ENCODE results near the gene MAP3K2.

MAP3K2 gene

DNA sequence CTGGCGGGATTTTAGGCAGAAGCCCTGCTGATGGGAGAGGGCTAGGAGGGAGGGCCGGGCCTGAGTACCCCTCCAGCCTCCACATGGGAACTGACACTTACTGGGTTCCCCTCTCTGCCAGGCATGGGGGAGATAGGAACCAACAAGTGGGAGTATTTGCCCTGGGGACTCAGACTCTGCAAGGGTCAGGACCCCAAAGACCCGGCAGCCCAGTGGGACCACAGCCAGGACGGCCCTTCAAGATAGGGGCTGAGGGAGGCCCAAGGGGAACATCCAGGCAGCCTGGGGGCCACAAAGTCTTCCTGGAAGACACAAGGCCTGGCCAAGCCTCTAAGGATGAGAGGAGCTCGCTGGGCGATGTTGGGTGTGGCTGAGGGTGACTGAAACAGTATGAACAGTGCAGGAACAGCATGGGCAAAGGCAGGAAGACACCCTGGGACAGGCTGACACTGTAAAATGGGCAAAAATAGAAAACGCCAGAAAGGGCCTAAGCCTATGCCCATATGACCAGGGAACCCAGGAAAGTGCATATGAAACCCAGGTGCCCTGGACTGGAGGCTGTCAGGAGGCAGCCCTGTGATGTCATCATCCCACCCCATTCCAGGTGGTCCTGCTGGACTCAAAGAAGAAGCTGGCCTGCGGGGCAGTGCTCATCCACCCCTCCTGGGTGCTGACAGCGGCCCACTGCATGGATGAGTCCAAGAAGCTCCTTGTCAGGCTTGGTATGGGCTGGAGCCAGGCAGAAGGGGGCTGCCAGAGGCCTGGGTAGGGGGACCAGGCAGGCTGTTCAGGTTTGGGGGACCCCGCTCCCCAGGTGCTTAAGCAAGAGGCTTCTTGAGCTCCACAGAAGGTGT lies 39.0 kb upstream of the MAP3K2 start:
- peaks cover 8% of the 10 kb centered on the region for H3K27me3 ChIP-seq (ENCODE audit: low read depth, low read length)
- H3K27ac ChIP-seq (ENCODE audit: low read length), result no peak overlapping the region
- no peaks in the 10 kb centered on the region for H3K36me3 ChIP-seq (ENCODE audit: control insufficient read depth in 1 of 2, insufficient read depth in 2 of 2, low read length in 2 of 2)
- no peak overlapping the region for H3K4me3 ChIP-seq (ENCODE audit: low read depth in 1 of 2, low read length in 2 of 2)
- peaks cover 0 to 13% of the 10 kb centered on the region in 2 donors for H3K4me1 ChIP-seq (ENCODE audit: control insufficient read depth in 1 of 2, insufficient read depth in 2 of 2, low read length in 2 of 2)
- no peaks in the 10 kb centered on the region for H3K9me3 ChIP-seq (ENCODE audit: control insufficient read depth in 1 of 2, low read length in 2 of 2)

DNA sequence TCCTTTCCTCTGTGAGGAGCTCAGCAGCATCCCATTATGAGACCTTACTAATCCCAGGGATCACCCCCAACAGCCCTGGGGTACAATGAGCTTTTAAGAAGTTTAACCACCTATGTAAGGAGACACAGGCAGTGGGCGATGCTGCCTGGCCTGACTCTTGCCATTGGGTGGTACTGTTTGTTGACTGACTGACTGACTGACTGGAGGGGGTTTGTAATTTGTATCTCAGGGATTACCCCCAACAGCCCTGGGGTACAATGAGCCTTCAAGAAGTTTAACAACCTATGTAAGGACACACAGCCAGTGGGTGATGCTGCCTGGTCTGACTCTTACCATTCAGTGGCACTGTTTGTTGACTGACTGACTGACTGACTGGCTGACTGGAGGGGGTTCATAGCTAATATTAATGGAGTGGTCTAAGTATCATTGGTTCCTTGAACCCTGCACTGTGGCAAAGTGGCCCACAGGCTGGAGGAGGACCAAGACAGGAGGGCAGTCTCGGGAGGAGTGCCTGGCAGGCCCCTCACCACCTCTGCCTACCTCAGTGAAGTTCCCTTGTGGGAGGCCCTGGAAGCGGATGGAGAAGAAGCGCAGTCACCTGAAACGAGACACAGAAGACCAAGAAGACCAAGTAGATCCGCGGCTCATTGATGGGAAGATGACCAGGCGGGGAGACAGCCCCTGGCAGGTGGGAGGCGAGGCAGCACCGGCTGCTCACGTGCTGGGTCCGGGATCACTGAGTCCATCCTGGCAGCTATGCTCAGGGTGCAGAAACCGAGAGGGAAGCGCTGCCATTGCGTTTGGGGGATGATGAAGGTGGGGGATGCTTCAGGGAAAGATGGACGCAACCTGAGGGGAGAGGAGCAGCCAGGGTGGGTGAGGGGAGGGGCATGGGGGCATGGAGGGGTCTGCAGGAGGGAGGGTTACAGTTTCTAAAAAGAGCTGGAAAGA lies 38.0 kb upstream of the MAP3K2 start:
- Histone ChIP-seq H3K4me1 (ENCODE audit: control insufficient read depth in 1 of 2, insufficient read depth in 2 of 2, low read length in 2 of 2) (peaks cover 0 to 13% of the 10 kb centered on the region in 2 donors), H3K4me3 (ENCODE audit: low read depth in 1 of 2, low read length in 2 of 2) (no peak overlapping the region), H3K27me3 (ENCODE audit: low read depth, low read length) (peaks cover 8% of the 10 kb centered on the region), H3K36me3 (ENCODE audit: control insufficient read depth in 1 of 2, insufficient read depth in 2 of 2, low read length in 2 of 2) (no peaks in the 10 kb centered on the region), H3K9me3 (ENCODE audit: control insufficient read depth in 1 of 2, low read length in 2 of 2) (no peaks in the 10 kb centered on the region), H3K27ac (ENCODE audit: low read length) (no peak overlapping the region)

DNA sequence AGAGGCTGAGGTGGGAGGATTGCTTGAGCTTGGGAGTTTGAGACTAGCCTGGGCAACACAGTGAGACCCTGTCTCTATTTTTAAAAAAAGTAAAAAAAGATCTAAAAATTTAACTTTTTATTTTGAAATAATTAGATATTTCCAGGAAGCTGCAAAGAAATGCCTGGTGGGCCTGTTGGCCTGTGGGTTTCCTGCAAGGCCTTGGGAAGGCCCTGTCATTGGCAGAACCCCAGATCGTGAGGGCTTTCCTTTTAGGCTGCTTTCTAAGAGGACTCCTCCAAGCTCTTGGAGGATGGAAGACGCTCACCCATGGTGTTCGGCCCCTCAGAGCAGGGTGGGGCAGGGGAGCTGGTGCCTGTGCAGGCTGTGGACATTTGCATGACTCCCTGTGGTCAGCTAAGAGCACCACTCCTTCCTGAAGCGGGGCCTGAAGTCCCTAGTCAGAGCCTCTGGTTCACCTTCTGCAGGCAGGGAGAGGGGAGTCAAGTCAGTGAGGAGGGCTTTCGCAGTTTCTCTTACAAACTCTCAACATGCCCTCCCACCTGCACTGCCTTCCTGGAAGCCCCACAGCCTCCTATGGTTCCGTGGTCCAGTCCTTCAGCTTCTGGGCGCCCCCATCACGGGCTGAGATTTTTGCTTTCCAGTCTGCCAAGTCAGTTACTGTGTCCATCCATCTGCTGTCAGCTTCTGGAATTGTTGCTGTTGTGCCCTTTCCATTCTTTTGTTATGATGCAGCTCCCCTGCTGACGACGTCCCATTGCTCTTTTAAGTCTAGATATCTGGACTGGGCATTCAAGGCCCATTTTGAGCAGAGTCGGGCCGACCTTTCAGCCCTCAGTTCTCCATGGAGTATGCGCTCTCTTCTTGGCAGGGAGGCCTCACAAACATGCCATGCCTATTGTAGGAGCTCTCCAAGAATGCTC lies 37.1 kb upstream of the MAP3K2 start:
- Histone ChIP-seq H3K4me3 (ENCODE audit: low read depth in 1 of 2, low read length in 2 of 2) (no peak overlapping the region), H3K27me3 (ENCODE audit: low read depth, low read length) (peaks cover 8% of the 10 kb centered on the region), H3K4me1 (ENCODE audit: control insufficient read depth in 1 of 2, insufficient read depth in 2 of 2, low read length in 2 of 2) (peaks cover 0 to 13% of the 10 kb centered on the region in 2 donors)

DNA sequence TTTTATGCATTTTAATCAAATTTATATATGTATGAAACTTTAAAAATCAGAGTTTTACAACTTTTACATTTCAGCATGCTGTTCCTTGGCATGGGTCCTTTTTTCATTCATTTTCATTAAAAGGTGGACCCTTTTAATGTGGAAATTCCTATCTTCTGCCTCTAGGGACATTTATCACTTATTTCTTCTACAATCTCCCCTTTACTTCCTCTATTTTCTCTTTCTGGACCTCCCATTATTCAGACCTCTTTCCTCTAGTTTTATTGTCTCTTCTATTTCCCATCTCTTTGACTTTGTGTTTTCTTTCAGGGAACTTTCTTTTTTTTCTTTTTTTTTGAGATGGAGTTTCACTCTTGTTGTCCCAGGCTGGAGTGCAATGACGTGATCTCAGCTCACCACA lies 36.1 kb upstream of the MAP3K2 start:
- Histone ChIP-seq H3K36me3 (ENCODE audit: control insufficient read depth in 1 of 2, insufficient read depth in 2 of 2, low read length in 2 of 2) (no peaks in the 10 kb centered on the region), H3K9me3 (ENCODE audit: control insufficient read depth in 1 of 2, low read length in 2 of 2) (no peaks in the 10 kb centered on the region), H3K27ac (ENCODE audit: low read length) (no peak overlapping the region), H3K4me3 (ENCODE audit: low read depth in 1 of 2, low read length in 2 of 2) (peak overlapping the region; percentile 18 to 56), H3K4me1 (ENCODE audit: control insufficient read depth in 1 of 2, insufficient read depth in 2 of 2, low read length in 2 of 2) (peaks cover 0 to 13% of the 10 kb centered on the region in 2 donors), H3K27me3 (ENCODE audit: low read depth, low read length) (peaks cover 8% of the 10 kb centered on the region)

More for the DNA sequence above, 37.1 kb upstream of the MAP3K2 start:
- Histone ChIP-seq H3K27ac (ENCODE audit: low read length) (no peak overlapping the region), H3K36me3 (ENCODE audit: control insufficient read depth in 1 of 2, insufficient read depth in 2 of 2, low read length in 2 of 2) (no peaks in the 10 kb centered on the region), H3K9me3 (ENCODE audit: control insufficient read depth in 1 of 2, low read length in 2 of 2) (no peaks in the 10 kb centered on the region)

DNA sequence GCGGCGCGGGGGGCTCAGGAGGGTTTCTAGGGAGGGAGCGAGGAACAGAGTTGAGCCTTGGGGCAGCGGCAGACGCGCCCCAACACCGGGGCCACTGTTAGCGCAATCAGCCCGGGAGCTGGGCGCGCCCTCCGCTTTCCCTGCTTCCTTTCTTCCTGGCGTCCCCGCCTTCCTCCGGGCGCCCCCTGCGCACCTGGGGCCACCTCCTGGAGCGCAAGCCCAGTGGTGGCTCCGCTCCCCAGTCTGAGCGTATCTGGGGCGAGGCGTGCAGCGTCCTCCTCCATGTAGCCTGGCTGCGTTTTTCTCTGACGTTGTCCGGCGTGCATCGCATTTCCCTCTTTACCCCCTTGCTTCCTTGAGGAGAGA lies 35.7 kb upstream of the MAP3K2 start:
- peaks cover 0 to 13% of the 10 kb centered on the region in 2 donors for H3K4me1 ChIP-seq (ENCODE audit: control insufficient read depth in 1 of 2, insufficient read depth in 2 of 2, low read length in 2 of 2)
- H3K27me3 ChIP-seq (ENCODE audit: low read depth, low read length), result peaks cover 8% of the 10 kb centered on the region
- H3K27ac ChIP-seq (ENCODE audit: low read length), result no peak overlapping the region
- H3K4me3 ChIP-seq (ENCODE audit: low read depth in 1 of 2, low read length in 2 of 2), result peak overlapping the region; percentile 18 to 56
- H3K36me3 ChIP-seq (ENCODE audit: control insufficient read depth in 1 of 2, insufficient read depth in 2 of 2, low read length in 2 of 2), result no peaks in the 10 kb centered on the region
- H3K9me3 ChIP-seq (ENCODE audit: control insufficient read depth in 1 of 2, low read length in 2 of 2), result no peaks in the 10 kb centered on the region

DNA sequence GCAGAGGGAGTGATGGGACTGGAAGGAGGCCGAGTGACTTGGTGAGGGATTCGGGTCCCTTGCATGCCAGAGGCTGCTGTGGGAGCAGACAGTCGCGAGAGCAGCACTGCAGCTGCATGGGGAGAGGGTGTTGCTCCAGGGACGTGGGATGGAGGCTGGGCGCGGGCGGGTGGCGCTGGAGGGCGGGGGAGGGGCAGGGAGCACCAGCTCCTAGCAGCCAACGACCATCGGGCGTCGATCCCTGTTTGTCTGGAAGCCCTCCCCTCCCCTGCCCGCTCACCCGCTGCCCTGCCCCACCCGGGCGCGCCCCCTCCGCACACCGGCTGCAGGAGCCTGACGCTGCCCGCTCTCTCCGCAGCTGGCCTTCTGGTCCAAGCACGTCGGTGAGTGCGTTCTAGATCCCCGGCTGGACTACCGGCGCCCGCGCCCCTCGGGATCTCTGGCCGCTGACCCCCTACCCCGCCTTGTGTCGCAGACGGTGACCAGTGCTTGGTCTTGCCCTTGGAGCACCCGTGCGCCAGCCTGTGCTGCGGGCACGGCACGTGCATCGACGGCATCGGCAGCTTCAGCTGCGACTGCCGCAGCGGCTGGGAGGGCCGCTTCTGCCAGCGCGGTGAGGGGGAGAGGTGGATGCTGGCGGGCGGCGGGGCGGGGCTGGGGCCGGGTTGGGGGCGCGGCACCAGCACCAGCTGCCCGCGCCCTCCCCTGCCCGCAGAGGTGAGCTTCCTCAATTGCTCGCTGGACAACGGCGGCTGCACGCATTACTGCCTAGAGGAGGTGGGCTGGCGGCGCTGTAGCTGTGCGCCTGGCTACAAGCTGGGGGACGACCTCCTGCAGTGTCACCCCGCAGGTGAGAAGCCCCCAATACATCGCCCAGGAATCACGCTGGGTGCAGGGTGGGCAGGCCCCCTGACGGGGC lies 35.0 kb upstream of the MAP3K2 start:
- Histone ChIP-seq H3K4me1 (ENCODE audit: control insufficient read depth in 1 of 2, insufficient read depth in 2 of 2, low read length in 2 of 2) (peaks cover 0 to 13% of the 10 kb centered on the region in 2 donors), H3K27ac (ENCODE audit: low read length) (no peak overlapping the region), H3K36me3 (ENCODE audit: control insufficient read depth in 1 of 2, insufficient read depth in 2 of 2, low read length in 2 of 2) (no peaks in the 10 kb centered on the region), H3K9me3 (ENCODE audit: control insufficient read depth in 1 of 2, low read length in 2 of 2) (no peaks in the 10 kb centered on the region), H3K4me3 (ENCODE audit: low read depth in 1 of 2, low read length in 2 of 2) (peak overlapping the region; percentile 18 to 56), H3K27me3 (ENCODE audit: low read depth, low read length) (peaks cover 8% of the 10 kb centered on the region)

DNA sequence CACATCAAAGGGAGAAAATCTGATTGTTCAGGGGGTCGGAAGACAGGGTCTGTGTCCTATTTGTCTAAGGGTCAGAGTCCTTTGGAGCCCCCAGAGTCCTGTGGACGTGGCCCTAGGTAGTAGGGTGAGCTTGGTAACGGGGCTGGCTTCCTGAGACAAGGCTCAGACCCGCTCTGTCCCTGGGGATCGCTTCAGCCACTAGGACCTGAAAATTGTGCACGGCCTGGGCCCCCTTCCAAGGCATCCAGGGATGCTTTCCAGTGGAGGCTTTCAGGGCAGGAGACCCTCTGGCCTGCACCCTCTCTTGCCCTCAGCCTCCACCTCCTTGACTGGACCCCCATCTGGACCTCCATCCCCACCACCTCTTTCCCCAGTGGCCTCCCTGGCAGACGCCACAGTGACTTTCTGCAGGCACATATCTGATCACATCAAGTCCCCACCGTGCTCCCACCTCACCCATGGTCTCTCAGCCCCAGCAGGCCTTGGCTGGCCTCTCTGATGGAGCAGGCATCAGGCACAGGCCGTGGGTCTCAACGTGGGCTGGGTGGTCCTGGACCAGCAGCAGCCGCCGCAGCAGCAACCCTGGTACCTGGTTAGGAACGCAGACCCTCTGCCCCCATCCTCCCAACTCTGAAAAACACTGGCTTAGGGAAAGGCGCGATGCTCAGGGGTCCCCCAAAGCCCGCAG lies 34.2 kb upstream of the MAP3K2 start:
- Histone ChIP-seq H3K27me3 (ENCODE audit: low read depth, low read length) (peaks cover 13% of the 10 kb centered on the region), H3K9me3 (ENCODE audit: control insufficient read depth in 1 of 2, low read length in 2 of 2) (no peaks in the 10 kb centered on the region), H3K36me3 (ENCODE audit: control insufficient read depth in 1 of 2, insufficient read depth in 2 of 2, low read length in 2 of 2) (no peaks in the 10 kb centered on the region), H3K4me3 (ENCODE audit: low read depth in 1 of 2, low read length in 2 of 2) (no peak overlapping the region), H3K4me1 (ENCODE audit: control insufficient read depth in 1 of 2, insufficient read depth in 2 of 2, low read length in 2 of 2) (peaks cover 0 to 13% of the 10 kb centered on the region in 2 donors), H3K27ac (ENCODE audit: low read length) (no peak overlapping the region)

DNA sequence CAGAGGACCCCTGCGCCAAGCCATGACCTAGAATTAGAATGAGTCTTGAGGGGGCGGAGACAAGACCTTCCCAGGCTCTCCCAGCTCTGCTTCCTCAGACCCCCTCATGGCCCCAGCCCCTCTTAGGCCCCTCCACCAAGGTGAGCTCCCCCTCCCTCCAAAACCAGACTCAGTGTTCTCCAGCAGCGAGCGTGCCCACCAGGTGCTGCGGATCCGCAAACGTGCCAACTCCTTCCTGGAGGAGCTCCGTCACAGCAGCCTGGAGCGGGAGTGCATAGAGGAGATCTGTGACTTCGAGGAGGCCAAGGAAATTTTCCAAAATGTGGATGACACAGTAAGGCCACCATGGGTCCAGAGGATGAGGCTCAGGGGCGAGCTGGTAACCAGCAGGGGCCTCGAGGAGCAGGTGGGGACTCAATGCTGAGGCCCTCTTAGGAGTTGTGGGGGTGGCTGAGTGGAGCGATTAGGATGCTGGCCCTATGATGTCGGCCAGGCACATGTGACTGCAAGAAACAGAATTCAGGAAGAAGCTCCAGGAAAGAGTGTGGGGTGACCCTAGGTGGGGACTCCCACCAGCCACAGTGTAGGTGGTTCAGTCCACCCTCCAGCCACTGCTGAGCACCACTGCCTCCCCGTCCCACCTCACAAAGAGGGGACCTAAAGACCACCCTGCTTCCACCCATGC lies 33.5 kb upstream of the MAP3K2 start:
- Histone ChIP-seq H3K27me3 (ENCODE audit: low read depth, low read length) (peaks cover 15% of the 10 kb centered on the region), H3K27ac (ENCODE audit: low read length) (no peak overlapping the region), H3K4me3 (ENCODE audit: low read depth in 1 of 2, low read length in 2 of 2) (no peak overlapping the region), H3K4me1 (ENCODE audit: control insufficient read depth in 1 of 2, insufficient read depth in 2 of 2, low read length in 2 of 2) (peaks cover 0 to 15% of the 10 kb centered on the region in 2 donors), H3K9me3 (ENCODE audit: control insufficient read depth in 1 of 2, low read length in 2 of 2) (no peaks in the 10 kb centered on the region), H3K36me3 (ENCODE audit: control insufficient read depth in 1 of 2, insufficient read depth in 2 of 2, low read length in 2 of 2) (no peaks in the 10 kb centered on the region)

DNA sequence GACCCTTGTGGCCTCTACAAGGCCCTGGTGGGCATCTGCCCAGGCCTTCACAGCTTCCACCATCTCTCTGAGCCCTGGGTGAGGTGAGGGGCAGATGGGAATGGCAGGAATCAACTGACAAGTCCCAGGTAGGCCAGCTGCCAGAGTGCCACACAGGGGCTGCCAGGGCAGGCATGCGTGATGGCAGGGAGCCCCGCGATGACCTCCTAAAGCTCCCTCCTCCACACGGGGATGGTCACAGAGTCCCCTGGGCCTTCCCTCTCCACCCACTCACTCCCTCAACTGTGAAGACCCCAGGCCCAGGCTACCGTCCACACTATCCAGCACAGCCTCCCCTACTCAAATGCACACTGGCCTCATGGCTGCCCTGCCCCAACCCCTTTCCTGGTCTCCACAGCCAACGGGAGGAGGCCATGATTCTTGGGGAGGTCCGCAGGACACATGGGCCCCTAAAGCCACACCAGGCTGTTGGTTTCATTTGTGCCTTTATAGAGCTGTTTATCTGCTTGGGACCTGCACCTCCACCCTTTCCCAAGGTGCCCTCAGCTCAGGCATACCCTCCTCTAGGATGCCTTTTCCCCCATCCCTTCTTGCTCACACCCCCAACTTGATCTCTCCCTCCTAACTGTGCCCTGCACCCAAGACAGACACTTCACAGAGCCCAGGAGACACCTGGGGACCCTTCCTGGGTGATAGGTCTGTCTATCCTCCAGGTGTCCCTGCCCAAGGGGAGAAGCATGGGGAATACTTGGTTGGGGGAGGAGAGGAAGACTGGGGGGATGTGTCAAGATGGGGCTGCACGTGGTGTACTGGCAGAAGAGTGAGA lies 32.5 kb upstream of the MAP3K2 start:
- peaks cover 0 to 21% of the 10 kb centered on the region in 2 donors for H3K4me1 ChIP-seq (ENCODE audit: control insufficient read depth in 1 of 2, insufficient read depth in 2 of 2, low read length in 2 of 2)
- H3K9me3 ChIP-seq (ENCODE audit: control insufficient read depth in 1 of 2, low read length in 2 of 2), result no peaks in the 10 kb centered on the region
- H3K4me3 ChIP-seq (ENCODE audit: low read depth in 1 of 2, low read length in 2 of 2), result no peak overlapping the region
- no peaks in the 10 kb centered on the region for H3K36me3 ChIP-seq (ENCODE audit: control insufficient read depth in 1 of 2, insufficient read depth in 2 of 2, low read length in 2 of 2)
- H3K27ac ChIP-seq (ENCODE audit: low read length), result no peak overlapping the region
- H3K27me3 ChIP-seq (ENCODE audit: low read depth, low read length), result peaks cover 15% of the 10 kb centered on the region
